Astrocyte (in vitro differentiated cells and primary cell): Measurements from ENCODE around the gene NSUN3.

Experiments
- CTCF ChIP-seq: IDR thresholded peaks from 2 replicates; pipeline ENCODE4 v1.5.1; 2011; ENCODE audit warnings: low read depth, mild to moderate bottlenecking, inconsistent platforms, low read length, moderate library complexity; ENCODE audit not compliant: insufficient read depth
- EZH2 ChIP-seq: IDR thresholded peaks from 2 replicates; pipeline ENCODE4 v1.6.1; 2012; ENCODE audit warnings: mild to moderate bottlenecking, low read length, inconsistent platforms; ENCODE audit not compliant: insufficient read depth

- TF ChIP-seq CTCF (no peak), EZH2 (no peak)
These were observed at the start of gene NSUN3, which contains the start of gene DHFR2 for GRCh38 chr3:94062513-94063404.
